GM12873 (cell line): Measurements from ENCODE around the gene INO80.

Experiments used
- CTCF ChIP-seq: IDR thresholded peaks from 2 replicates; pipeline ENCODE4 v1.5.1; 2012; ENCODE audit warnings: low read depth, mild to moderate bottlenecking, moderate library complexity, low read length, control low read depth; ENCODE audit not compliant: insufficient read depth; ENCODE audit errors: missing control alignments

INO80 gene

GRCh38 chr15:41124058-41124457, 8.0 kb upstream of the INO80 start:
- no peak for TF ChIP-seq CTCF

- TF ChIP-seq CTCF: no peak
Observed at GRCh38 chr15:41122849-41123248, 6.8 kb upstream of the INO80 start.

GRCh38 chr15:41121951-41122350, 5.9 kb upstream of the INO80 start:
- no peak for TF ChIP-seq CTCF

GRCh38 chr15:41116962-41117252, 827 bp upstream of the INO80 start:
- TF ChIP-seq CTCF: no peak

- no peak for TF ChIP-seq CTCF
Observed at GRCh38 chr15:41115652-41116115, 396 bp downstream of the INO80 start.

- TF ChIP-seq CTCF: no peak
Observed at GRCh38 chr15:41115161-41115651, 874 bp downstream of the INO80 start.

GRCh38 chr15:41106947-41107346, 9.1 kb downstream of the INO80 start:
- TF ChIP-seq CTCF: no peak
